SH-SY5Y (cell line): ENCODE measurements around the gene KCNJ3.

ENCODE experiments used
- GATA2 ChIP-seq: IDR thresholded peaks from 2 replicates; pipeline ENCODE4 v1.6.1; 2011; ENCODE audit warnings: mild to moderate bottlenecking, low read depth, low read length
- GATA3 ChIP-seq: IDR thresholded peaks from 2 replicates; pipeline ENCODE4 v1.6.1; 2011; ENCODE audit warnings: low read depth, mild to moderate bottlenecking, low read length, moderate library complexity

DNA sequence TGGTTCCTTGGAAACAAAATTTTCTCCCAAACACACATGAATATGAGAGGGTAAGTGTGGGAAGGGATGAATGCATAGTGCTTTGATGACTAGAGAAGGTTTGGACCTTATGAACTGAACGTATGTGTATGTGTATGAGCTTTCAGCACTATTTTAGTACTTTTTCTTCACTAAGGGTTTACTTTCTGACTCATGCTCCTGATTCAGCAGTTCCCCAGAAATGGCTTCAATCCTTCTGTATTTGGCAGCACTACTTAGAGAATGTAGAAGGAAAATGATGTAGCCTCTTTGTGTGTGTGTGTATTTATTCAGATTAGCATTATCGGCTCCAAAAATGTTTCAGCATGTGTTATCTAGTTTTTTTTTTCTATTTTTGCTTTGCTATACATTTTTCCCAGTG is 22.2 kb downstream of the KCNJ3 start:
- TF ChIP-seq GATA3 (no peak), GATA2 (no peak)
